Stimulated activated naive B cell treated with anti-CD40 and anti-IgM and Interleukin-4, amounts not matched to agents 10 μg/mL and 1 μg/mL and 100 μg/mL, for 72 hours (primary cell): Measurements from ENCODE around the gene XYLB.
"Not testable (repeated sequence)": the region's sequence is repeated elsewhere in the genome, so short reads cannot be mapped to it uniquely, and the experiment has no call there.

Source experiments
- ATAC-seq, 2 donors: fragments of 150-1000 bp; cut with Tn5 transposase; replicated peaks; 2 replicates each; pipeline ENCODE4 v1.10.0; 2021; ENCODE audit warnings: moderate library complexity in 1 of 2
- DNase-seq: peaks from one replicate; pipeline ENCODE4 v3.0.0; 2021
- H3K27ac Mint-ChIP-seq: one replicate; pipeline ENCODE4 v1.8.0; 2022; ENCODE audit warnings: mild to moderate bottlenecking, mixed read lengths
- H3K27me3 Mint-ChIP-seq, 2 donors: one replicate each; pipeline ENCODE4 v1.8.0; 2022; ENCODE audit warnings: mixed read lengths in 2 of 2
- H3K36me3 Mint-ChIP-seq, 2 donors: one replicate each; pipeline ENCODE4 v1.8.0; 2022; ENCODE audit warnings: mixed read lengths in 2 of 2, mild to moderate bottlenecking in 1 of 2
- H3K4me1 Mint-ChIP-seq, 2 donors: one replicate each; pipeline ENCODE4 v1.8.0; 2022; ENCODE audit warnings: mixed read lengths in 2 of 2, mild to moderate bottlenecking in 1 of 2
- H3K4me3 Mint-ChIP-seq, 2 donors: one replicate each; pipeline ENCODE4 v1.8.0; 2022; ENCODE audit warnings: mild to moderate bottlenecking in 2 of 2, mixed read lengths in 2 of 2, moderate library complexity in 1 of 2
- H3K9me3 Mint-ChIP-seq, 2 donors: one replicate each; pipeline ENCODE4 v1.8.0; 2022; ENCODE audit warnings: mixed read lengths in 2 of 2, mild to moderate bottlenecking in 1 of 2

Gene XYLB

GRCh38 chr3:38346587-38347410, at the start of gene XYLB:
Gene XYLB (plus strand): TSS chr3:38346785. CDS start chr3:38346869, 84 bp downstream.
- Mint-ChIP-seq H3K27me3 (peaks cover 3 to 18% of the 10 kb centered on the region in 2 donors), H3K27ac (peak within 1 kb of the TSS; percentile 65), H3K4me3 (peak within 1 kb of the TSS; percentile 85 to 88), H3K4me1 (peaks cover 0 to 5% of the 10 kb centered on the region in 2 donors), H3K9me3 (no peaks in the 10 kb centered on the region), H3K36me3 (no peaks in the 10 kb centered on the region)
- DNase-seq (peak; percentile 73), ATAC-seq (peak; percentile 98)

- H3K36me3 Mint-ChIP-seq, DNase-seq, H3K9me3 Mint-ChIP-seq, H3K4me1 Mint-ChIP-seq, H3K27me3 Mint-ChIP-seq, H3K4me3 Mint-ChIP-seq, ATAC-seq, H3K27ac Mint-ChIP-seq: not testable (repeated sequence)
Observed at GRCh38 chr3:38297053-38297452, 49.5 kb upstream of the XYLB start.

GRCh38 chr3:38297537-38297936, 49.0 kb upstream of the XYLB start:
- H3K36me3 Mint-ChIP-seq: no peaks in the 10 kb centered on the region
- H3K9me3 Mint-ChIP-seq: no peaks in the 10 kb centered on the region
- H3K27ac Mint-ChIP-seq: no peak overlapping the region
- no peak for ATAC-seq
- no peak for DNase-seq
- H3K27me3 Mint-ChIP-seq: peaks cover 0 to 5% of the 10 kb centered on the region in 2 donors
- no peak overlapping the region for H3K4me3 Mint-ChIP-seq
- H3K4me1 Mint-ChIP-seq: no peaks in the 10 kb centered on the region

DNA sequence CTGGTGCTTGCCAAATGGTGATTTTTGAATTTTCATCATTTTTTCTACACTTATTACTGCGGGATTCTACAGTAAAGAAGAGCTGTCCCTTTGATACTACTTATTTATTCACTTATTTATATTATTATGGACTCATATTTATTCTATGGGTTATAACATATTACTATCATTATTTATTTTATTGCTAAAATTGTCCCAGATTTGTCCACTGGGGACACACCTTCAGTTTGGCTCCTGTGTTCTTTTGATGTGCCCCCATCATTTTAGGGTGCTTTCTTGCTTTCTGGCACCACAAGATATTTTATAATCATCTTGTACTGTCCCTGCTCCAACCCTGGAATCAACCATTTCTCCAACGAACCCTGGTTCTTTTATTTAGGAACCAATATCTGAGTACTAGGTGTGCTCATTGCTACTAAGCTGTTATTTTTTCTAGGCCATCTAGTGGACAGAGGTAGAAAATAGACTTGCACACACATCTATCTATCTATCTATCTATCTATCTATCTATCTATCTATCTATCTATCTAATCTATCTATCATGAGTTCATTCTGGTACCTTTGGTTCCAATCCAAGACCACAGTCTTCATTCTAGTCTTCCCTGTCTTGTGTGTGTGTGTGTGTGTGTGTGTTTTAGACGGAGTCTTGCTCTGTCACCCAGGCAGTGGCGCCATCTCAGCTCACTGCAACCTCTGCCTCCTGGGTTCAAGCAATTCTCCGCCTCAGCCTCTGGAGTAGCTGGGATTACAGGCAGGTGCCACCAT, 48.5 kb upstream of the XYLB start:
- Mint-ChIP-seq H3K4me1 (no peaks in the 10 kb centered on the region), H3K4me3 (no peak overlapping the region), H3K27me3 (peaks cover 0 to 5% of the 10 kb centered on the region in 2 donors), H3K27ac (no peak overlapping the region), H3K9me3 (no peaks in the 10 kb centered on the region), H3K36me3 (no peaks in the 10 kb centered on the region)
- ATAC-seq: peak; percentile 39 to 64
- no peak for DNase-seq

GRCh38 chr3:38306941-38307340, 39.6 kb upstream of the XYLB start:
- Mint-ChIP-seq H3K4me3 (no peak overlapping the region), H3K36me3 (peaks cover 0 to 4% of the 10 kb centered on the region in 2 donors), H3K27me3 (peaks cover 0 to 7% of the 10 kb centered on the region in 2 donors), H3K27ac (no peak overlapping the region), H3K9me3 (peaks cover 5 to 9% of the 10 kb centered on the region in 2 donors), H3K4me1 (no peaks in the 10 kb centered on the region)
- DNase-seq (no peak), ATAC-seq (no peak)

DNA sequence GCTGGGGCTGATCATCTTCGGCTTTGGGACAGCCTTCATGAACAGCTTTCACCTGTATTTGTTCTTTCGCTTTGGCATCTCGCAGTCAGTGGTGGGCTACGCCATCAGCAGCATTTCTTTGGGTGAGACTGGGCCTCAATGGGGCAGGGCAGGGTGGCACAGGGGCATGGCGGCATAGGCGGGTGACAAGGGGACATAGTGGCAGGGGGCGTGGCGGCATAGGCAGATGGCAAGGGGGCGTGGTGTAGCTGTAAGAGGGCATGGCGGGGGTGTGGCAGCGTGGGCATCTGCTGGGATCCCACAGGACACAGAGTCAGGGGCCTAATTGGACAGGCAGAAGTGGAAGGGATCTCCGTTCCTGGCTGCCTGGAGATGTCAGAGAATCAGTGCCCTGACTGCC, 39.0 kb upstream of the XYLB start:
- ATAC-seq: no peak
- no peaks in the 10 kb centered on the region for H3K4me1 Mint-ChIP-seq

DNA sequence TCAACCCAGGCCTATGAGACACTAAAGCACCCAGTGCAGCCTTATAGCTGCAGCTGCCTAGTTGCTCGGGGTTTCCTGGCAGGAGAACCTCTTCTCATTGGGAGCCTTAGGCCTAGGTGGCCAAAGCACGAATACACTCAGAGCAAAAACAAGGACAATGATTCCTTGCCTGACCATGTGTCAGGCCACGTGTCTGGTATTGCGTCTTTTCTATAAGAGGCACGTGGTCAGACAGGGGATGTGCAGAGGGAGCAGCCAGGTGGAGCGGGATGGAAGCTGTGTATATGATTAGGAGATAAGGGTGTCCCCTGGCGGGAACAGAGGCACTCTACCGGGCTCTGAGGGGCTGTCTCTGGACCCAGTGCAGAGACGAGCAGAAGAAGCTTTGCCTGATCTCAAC, 38.1 kb upstream of the XYLB start:
- Mint-ChIP-seq H3K4me3 (no peak overlapping the region), H3K4me1 (no peaks in the 10 kb centered on the region), H3K9me3 (peaks cover 5 to 9% of the 10 kb centered on the region in 2 donors), H3K36me3 (peaks cover 0 to 4% of the 10 kb centered on the region in 2 donors), H3K27me3 (peaks cover 0 to 12% of the 10 kb centered on the region in 2 donors), H3K27ac (no peak overlapping the region)
- ATAC-seq (no peak), DNase-seq (no peak)

More for the DNA sequence above, 39.0 kb upstream of the XYLB start:
- H3K36me3 Mint-ChIP-seq: peaks cover 0 to 4% of the 10 kb centered on the region in 2 donors
- no peak overlapping the region for H3K4me3 Mint-ChIP-seq
- no peak overlapping the region for H3K27ac Mint-ChIP-seq
- DNase-seq: no peak
- H3K27me3 Mint-ChIP-seq: peaks cover 0 to 10% of the 10 kb centered on the region in 2 donors
- H3K9me3 Mint-ChIP-seq: peaks cover 5 to 9% of the 10 kb centered on the region in 2 donors

DNA sequence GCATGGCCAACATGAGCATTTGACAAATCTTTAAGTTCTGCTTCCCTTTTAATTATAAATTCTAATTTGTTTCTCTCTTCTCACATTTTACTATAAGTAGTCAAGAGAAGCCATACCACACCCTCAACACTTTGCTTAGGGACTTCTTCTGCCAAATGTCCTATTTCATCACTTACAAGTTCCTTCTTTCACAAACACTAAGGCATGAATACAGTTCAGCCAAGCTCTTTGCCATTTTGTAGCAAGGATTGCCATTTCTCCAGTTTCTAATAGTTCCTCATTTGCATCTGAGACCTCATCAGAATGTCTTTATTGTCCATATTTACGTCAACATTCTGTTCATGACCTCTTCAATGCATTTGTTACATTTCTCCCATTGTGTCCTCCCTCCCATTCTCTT, 35.1 kb upstream of the XYLB start:
- H3K36me3 Mint-ChIP-seq: no peaks in the 10 kb centered on the region
- H3K27ac Mint-ChIP-seq: no peak overlapping the region
- no peak overlapping the region for H3K4me3 Mint-ChIP-seq

DNA sequence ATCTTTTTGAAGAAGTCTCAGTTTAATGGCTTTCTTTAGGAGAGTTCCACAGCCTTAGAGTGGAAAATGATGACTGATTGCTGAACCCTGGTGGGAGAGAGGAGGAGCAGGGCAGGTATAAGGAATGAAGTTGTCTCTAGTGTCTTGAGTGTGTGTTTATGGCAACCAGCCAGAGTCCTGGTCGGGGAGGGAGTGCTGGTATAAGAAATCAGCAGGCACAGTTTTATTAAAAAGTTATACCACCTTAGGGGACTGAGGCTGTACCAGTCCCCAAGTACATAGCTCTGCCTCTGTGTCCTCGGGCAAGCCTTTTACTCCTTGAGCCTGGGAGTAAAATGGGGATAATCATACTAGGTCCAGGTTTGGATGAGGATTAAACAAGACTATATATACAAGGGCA, 34.6 kb upstream of the XYLB start:
- DNase-seq: no peak
- Mint-ChIP-seq H3K9me3 (no peaks in the 10 kb centered on the region), H3K27me3 (peaks cover 0 to 5% of the 10 kb centered on the region in 2 donors), H3K4me1 (no peaks in the 10 kb centered on the region), H3K36me3 (no peaks in the 10 kb centered on the region), H3K27ac (no peak overlapping the region), H3K4me3 (no peak overlapping the region)
- no peak for ATAC-seq

More for the DNA sequence above, 35.1 kb upstream of the XYLB start:
- Mint-ChIP-seq H3K9me3 (no peaks in the 10 kb centered on the region), H3K4me1 (no peaks in the 10 kb centered on the region), H3K27me3 (peaks cover 0 to 5% of the 10 kb centered on the region in 2 donors)
- DNase-seq: no peak
- no peak for ATAC-seq

- DNase-seq (no peak), ATAC-seq (no peak)
- H3K4me1 Mint-ChIP-seq: no peaks in the 10 kb centered on the region
- no peaks in the 10 kb centered on the region for H3K9me3 Mint-ChIP-seq
- no peak overlapping the region for H3K4me3 Mint-ChIP-seq
- no peaks in the 10 kb centered on the region for H3K36me3 Mint-ChIP-seq
- H3K27ac Mint-ChIP-seq: no peak overlapping the region
- peaks cover 0 to 5% of the 10 kb centered on the region in 2 donors for H3K27me3 Mint-ChIP-seq
Observed at GRCh38 chr3:38312356-38312755, 34.2 kb upstream of the XYLB start.

- Mint-ChIP-seq H3K27me3 (peaks cover 0 to 5% of the 10 kb centered on the region in 2 donors), H3K4me1 (no peaks in the 10 kb centered on the region), H3K27ac (no peak overlapping the region), H3K9me3 (no peaks in the 10 kb centered on the region), H3K4me3 (no peak overlapping the region), H3K36me3 (no peaks in the 10 kb centered on the region)
- ATAC-seq (no peak), DNase-seq (no peak)
Observed at GRCh38 chr3:38313263-38313662, 33.3 kb upstream of the XYLB start.

DNA sequence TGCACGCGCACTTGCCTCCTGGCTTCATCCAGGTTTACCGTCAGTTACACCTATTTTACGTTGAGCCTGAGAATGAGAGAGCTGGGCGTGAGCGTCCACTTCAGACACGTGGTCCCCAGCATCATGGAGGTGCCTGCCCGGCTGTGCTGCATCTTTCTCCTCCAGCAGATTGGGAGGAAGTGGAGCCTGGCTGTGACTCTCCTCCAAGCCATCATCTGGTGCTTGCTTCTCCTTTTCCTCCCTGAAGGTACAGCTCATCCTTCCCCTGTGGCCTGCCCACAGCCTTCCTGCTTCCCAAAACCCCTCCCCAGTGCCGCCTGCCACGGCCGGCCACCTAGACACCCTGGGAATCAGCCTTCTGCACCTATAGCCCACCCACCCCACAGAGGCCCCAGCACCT, 32.9 kb upstream of the XYLB start:
- DNase-seq (no peak), ATAC-seq (no peak)
- Mint-ChIP-seq H3K4me3 (no peak overlapping the region), H3K27ac (no peak overlapping the region), H3K27me3 (peaks cover 0 to 5% of the 10 kb centered on the region in 2 donors), H3K9me3 (no peaks in the 10 kb centered on the region), H3K4me1 (no peaks in the 10 kb centered on the region), H3K36me3 (no peaks in the 10 kb centered on the region)

DNA sequence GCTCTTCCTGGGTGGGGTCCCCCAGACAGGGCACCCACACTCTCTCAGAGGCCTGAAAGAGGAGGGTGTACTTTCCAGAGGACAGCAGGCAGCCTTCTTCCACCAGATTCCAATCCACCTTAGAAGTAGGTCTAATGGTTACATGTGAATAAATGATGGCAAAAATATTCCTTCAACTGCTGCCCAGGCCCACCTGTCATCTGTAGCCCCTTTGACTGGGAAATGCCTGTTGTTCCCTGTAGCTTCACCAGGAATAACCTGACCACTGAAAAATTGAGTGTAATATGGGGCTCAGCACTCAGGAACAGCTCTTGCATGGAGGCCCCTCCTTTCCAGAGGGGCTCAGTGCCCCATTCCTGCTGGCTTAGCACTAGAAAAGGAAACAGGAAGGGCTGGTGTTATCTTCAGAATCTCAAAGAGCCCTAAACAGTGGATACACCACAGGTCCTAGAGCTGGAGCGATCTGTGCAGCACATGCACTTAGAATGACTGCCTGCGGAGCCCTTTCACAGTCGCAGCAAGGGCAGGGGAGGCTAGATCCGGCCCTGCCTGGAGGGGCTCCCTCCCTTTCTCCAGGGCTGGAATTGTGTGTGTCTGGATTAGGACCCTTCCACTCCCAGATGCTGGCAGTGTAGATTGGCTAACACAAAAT, 32.3 kb upstream of the XYLB start:
- H3K36me3 Mint-ChIP-seq: no peaks in the 10 kb centered on the region
- H3K27me3 Mint-ChIP-seq: peaks cover 0 to 5% of the 10 kb centered on the region in 2 donors
- H3K4me1 Mint-ChIP-seq: no peaks in the 10 kb centered on the region
- ATAC-seq (no peak), DNase-seq (no peak)
- no peak overlapping the region for H3K27ac Mint-ChIP-seq
- H3K9me3 Mint-ChIP-seq: no peaks in the 10 kb centered on the region
- H3K4me3 Mint-ChIP-seq: no peak overlapping the region

GRCh38 chr3:38314764-38315487, 31.7 kb upstream of the XYLB start:
- DNase-seq (no peak), ATAC-seq (no peak)
- Mint-ChIP-seq H3K36me3 (no peaks in the 10 kb centered on the region), H3K4me3 (no peak overlapping the region), H3K4me1 (no peaks in the 10 kb centered on the region), H3K27me3 (peaks cover 0 to 5% of the 10 kb centered on the region in 2 donors), H3K9me3 (no peaks in the 10 kb centered on the region), H3K27ac (no peak overlapping the region)
